Activated T-cell treated with anti-CD3 and anti-CD28 coated beads for 24 hours (primary cell): ENCODE results near the gene AGR2.
"Not testable (repeated sequence)": the region's sequence is repeated elsewhere in the genome, so short reads cannot be mapped to it uniquely, and the experiment has no call there.

ENCODE experiments used
- DNase-seq: peaks from one replicate; pipeline ENCODE4 v3.0.0-alpha.2; 2020; ENCODE audit warnings: low read depth

Gene AGR2

DNA sequence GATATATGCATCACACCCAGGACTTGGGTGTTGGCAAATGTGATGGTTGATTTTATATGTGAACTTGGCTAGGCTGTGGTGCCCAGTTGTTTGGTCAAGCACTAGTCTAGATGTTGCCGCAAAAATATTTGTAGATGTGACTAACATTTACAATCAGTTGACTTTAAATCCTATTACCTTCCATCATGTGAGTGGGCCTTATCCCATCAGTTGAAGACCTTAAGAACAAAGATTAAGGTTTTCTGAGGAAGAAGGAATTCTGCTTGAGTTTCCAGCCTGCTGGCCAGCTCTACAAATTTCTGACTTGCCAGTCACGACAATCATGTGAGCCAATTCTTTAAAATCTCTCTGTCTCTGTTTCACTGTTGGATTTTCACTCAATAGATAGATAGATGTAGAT, 30.9 kb downstream of the AGR2 start:
- DNase-seq: no peak

DNA sequence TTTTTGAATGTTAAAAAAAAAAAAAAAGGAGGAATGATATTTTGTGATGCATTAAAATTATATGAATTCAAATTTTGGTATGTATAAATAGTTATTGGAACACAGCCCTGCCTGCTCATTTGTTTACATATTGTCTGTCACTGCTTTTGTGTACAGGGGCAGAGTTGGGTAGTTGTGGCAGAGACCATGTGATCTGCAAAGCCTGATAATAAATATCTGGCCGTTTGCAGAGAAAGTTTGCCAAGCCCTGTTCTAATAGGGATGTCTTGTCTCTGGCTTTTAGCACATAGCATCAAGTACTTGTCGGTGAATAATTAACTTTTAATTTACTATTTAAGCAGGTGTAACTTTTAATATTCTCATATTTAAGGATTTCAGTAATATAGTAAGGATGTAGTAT, 31.5 kb downstream of the AGR2 start:
- no peak for DNase-seq

DNA sequence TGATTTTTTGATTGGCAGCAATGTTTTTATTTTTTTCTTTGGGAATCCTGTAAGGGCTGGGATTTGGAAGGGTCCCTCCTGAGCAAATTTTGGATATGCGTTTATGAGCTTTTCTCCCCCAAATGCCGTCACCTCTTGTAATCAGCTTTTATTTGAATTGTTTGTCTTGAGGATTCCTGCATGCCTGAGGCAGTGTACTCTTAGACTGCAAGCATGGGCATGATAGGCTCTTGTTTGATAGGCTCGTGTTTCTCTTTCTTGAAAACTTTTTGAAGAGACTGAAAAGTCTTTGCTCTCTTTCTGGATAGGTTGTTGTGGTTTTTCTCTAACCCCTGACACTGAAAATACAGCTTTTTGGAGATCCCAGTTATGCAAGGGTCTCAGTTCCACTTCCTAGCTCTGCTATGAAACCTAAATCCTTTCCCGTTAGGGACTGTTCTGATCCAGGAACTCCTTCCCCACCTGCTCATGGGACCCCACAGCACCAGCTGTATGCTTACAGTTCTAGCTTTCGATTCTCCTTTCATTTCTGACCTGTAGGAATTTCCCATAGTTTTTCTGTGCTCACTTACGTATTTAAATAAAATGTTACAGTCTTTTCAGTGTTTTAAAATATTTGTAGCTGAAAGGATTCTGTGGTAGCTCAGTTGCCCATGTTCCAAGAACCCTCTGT, 34.0 kb downstream of the AGR2 start:
- no peak for DNase-seq

DNA sequence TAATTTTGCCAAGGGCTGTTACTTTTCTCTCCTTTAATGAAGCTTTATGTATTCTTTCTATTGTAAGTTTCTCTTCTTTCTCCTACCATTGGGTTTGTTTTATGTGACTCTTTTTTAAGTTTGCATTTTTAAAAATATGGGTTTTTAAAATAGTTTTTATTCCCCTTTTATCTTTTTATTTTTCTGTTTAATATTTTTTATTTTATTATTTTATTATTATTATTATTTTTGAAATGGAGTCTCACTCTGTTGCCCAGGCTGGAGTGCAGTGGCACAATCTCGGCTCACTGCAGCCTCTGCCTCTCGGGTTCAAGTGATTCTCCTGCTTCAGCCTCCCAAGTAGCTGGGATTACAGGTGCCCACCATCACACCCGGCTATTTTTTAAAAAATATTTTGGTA, 34.8 kb downstream of the AGR2 start:
- DNase-seq: not testable (repeated sequence)

DNA sequence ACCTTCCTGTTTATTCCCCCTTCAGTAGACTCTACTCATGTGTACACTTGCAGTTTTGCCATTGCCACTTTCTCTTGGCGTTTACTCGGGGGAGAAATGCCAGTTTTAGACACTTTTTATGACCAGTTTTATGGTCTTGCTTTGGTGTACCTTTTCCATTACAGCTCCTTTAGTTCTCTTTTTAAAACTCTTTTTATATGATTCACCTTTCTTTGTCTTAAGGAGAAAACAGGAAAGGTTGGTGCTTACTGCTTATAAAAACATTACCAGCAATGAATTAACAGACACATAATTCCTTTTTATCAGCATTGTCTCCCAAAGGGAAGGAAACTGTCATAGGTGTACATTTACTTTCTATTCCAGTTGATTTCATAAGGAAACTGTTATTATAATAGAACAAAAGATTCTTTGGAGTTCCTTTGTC, 39.4 kb downstream of the AGR2 start:
- DNase-seq: no peak

DNA sequence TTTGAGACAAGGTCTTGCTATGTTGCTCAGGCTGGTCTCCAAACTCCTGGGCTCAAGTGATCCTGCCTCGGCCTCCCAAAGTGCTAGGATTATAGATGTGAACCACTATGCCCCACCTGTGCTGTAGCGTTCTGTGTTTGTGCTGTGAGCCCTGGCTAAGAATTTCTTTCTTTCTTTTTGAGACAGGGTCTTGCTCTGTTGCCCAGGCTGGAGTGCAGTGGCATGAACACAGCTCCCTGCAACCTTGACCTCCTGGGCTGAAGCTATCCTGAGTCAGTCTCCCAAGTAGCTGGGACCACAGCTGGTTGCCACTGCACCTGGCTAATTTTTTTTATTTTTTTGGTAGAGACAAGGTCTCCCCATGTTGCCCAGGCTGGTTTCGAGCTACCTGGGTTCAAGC, 39.9 kb downstream of the AGR2 start:
- no peak for DNase-seq

DNA sequence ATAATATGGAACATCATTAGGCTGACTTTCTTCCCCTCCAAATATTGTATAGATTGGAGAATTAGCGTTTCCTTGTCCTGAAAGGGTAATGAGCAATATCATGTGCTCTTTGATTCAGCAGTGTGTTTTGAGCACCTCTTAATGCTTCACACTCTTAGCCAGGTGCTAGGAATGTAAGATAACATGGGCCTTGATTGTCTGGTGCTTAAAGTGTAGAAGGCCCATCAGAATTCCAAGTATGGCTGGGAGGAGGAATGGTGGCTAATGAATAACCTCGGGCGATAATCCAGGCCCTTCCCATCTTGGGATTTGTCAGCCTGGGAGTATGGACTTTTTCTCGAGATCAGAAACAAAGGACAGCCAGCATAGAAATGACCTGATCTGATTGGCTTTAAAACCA, 42.6 kb downstream of the AGR2 start:
- DNase-seq: no peak

DNA sequence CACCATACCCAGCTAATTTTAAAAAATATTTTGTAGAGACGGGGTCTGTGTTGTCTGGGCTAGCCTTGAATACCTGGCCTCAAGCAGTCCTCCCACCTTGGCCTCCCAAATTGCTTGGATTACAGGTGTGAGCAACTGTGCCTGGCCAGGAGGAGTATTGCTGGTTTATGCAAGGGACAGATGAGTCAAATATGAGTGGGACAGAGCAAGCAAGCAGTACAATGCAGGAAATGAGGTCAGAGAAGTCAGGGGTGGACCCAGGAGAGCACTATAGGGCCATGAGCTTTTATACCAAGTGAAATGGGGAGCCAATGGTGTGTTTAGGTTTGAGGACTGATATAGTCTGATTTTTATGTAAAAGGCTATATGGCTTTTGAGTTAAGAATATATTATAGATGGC, 45.0 kb downstream of the AGR2 start:
- no peak for DNase-seq

DNA sequence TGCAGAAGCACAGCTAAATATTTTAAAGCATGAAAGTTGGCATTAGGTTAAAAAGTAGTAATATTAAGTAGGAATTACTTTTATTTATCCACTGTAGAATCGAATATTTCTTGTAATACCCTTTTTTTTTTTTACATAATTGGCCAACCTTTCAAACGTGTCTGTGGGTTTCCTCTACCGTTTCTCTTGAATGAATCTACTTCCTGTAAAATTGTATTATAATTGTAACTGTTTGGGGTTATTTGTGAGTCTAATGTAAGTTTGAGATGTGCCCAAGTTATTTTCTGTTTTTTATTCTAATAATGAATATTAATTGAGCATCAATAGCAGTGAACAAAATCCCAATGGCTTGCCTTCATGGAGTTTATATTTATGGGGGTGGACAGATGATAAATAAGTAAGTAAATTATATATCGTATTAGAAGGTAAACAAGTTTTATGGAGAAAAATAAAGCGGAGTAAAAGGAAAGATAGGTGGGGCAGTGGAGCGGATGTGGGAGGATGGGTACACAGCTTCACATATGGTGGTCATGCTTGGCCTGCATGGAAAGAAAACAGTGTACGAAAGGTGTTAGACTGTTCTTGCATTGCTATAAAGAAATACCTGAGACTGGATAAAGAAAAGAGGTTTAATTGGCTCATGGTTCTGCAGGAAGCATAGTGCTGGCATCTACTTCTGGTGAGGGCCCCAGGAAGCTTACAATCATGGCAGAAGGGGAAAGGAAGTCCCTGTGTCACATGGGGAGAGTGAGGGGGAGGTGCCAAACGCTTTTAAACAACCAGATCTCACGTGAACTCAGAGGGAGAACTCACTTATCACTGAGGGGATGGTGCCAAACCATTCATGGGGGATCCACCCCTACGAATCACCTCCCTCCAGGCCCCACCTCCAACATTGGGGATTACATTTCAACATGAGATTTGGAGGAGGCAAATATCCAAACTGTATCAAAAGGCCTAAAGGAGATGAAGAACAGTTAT, 45.9 kb downstream of the AGR2 start:
- DNase-seq: no peak

DNA sequence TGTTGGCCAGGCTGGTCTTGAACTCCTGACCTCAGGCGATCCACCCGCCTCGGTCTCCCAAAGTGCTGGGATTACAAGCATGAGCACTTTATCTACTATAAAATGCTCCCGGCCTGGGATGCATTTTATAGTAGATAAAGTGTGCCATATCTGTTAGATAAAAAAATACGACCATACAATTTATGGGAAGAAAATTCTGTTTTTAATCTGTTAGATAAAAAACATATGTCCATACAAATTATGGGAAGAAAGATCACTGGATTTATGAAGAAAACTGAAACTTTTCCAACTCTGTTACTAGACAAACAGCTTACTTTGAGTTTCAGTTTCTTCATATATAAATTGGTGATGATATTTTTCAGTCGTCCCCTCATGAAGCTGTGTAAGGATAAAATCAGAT, 46.8 kb downstream of the AGR2 start:
- no peak for DNase-seq

DNA sequence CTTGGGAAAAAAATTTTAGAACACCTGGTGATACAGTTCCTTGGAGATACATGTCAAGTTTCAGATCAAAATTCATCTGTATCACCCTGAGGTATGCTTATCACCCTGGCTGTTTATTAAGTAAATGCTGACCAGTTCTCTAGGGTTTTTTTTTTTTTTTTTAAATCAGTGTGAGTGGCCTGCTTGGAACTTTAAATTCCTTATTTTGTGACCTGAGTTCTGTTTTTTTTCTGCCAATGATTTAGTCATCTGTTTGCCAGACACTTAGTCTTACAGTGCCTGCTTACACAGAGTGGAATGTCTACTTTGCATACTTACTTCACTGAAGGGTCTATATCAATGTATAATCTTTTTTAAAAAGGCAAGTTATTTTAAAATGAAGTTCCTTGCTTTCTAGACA, 49.4 kb downstream of the AGR2 start:
- no peak for DNase-seq

DNA sequence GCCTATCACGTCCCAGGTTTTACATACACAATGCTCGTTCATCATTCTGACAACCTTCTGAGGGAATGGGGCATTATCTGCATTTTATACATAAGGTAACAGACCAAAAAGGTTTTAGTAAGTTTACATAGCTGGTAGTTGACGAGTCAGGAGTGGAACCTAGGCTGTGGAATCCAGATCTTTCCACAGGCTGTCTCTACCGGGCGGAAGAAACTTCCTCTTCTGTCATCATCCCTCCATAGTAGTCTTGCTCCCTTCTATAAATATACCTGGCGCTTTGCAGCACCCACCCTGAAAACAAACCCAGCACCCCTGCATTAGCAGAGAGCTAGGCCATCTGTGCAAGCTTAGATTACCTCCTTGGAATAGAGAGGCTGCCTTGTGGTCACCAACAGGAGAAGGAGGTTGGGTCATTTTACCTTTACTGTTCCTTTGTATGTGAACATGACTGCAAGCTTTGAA, 49.9 kb downstream of the AGR2 start:
- DNase-seq: no peak

DNA sequence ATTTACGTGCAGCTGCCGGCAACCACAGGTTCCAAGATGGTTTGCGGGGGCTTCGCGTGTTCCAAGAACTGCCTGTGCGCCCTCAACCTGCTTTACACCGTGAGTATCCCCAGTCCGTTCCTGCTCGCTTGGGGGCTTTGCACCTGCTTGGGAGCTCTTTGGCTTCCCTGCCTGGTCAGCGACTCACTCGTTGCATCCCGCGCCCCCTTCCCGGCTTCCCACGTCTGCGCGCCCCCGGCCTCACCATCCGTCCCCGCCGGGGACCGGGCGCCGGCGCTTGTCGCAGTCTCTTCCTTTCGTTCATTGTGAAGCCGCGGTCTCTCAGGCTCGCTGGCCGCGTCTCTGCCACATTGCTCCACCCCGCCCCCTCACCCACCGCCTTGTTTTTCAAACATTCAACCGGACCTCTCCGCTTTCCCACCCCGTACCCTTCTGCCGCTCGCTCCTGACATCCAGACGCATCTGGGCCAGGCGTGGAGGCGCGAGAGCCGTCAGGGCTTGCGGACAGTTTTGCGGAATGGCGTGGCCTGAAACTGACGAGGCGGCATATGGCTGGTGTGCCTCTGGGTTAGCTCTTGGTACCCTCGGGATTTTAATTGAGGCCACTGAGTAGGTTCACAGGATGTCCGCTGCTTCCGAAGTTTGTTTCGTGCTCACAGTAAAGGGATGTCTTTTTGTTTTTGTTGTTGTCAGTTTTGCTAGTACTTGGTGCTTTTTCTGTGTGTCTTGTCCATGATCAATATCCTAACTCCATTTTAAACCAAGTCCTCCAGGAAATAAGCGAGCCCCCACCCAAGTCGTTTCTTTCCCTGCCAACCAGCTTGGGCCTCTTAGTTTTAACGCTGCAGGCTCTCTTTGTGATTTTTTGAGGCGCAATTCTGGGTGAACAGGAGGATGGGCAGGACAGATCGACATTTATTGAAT, 50.6 kb downstream of the AGR2 start:
- DNase-seq: no peak

DNA sequence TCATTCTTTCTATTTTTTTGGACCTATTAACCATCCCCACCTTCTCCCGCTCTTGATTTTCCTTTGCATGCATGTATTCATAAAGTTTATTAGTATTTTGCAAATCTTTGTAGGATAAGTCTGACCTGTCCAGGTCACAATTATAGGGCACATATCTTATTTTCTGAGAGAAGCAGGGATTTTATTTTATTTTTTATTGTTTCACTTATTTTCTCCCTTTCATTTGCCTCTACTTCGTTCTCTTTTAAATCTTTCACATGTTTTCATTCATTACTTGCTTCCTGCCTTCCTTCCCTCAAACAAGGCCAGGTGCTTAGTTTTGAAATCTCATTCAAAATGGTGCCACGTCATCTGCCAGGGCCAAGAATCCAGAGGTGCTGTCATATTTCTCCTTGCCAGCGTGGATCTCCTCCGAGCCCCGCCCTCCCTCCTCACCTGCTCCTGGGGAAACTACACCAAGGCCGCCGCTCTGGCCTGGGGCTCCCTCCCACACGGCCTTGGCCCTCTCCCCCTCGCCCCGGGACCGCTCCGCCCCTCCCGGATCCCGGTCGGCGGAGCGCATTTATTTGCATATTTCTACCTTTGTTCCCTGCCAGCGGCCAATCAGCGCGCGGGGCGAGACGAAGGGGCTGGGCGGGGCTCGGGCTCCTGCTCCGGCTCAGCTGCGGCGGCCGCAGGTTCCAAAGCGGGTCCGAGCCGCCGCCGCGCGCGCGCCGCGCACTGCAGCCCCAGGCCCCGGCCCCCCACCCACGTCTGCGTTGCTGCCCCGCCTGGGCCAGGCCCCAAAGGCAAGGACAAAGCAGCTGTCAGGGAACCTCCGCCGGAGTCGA, 51.5 kb downstream of the AGR2 start, which contains the start of gene TSPAN13:
TSS of gene TSPAN13 (plus strand) at position 654 of the 830 bp plus-strand sequence. CDS start 213 bp downstream, outside the sequence.
- DNase-seq: peak; percentile 26

DNA sequence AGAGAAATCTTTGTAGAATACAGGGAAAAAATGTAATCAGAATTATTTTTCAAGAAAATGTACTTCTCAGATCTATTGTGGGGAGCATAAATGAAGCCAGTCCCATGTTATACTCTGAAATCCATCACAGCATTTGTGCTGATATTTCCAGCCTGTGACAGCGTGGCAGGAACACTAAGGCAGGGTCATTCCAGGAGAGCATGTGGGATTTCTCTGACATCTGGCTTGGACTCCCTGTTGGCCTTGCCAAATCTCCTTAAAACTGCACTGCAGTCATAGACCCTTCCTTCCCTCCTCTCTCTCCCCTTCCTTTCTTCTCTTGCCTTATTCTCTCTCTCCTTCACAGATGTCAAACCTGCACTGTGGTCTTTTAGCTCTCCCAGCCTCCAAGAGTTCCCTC, 57.7 kb downstream of the AGR2 start:
- no peak for DNase-seq

DNA sequence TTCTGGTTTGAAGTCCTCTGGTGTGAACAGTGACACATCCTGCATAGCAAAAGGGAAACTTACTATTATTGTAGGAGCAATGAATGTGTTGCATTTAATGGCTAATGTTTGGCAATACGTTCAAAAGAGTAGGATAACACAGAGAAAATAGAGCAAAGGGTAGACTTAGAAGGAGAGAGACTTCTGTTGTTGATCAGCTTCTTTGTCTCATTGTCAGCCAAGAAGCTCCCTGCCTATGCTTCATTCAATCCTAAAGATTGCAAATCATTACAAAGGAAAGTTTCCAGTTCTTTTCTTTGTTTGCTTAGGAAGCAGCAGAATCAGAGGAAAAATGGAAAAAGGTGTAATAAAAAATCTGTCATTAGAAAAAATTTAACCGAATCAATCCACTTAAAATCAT, 59.2 kb downstream of the AGR2 start:
- DNase-seq: no peak

DNA sequence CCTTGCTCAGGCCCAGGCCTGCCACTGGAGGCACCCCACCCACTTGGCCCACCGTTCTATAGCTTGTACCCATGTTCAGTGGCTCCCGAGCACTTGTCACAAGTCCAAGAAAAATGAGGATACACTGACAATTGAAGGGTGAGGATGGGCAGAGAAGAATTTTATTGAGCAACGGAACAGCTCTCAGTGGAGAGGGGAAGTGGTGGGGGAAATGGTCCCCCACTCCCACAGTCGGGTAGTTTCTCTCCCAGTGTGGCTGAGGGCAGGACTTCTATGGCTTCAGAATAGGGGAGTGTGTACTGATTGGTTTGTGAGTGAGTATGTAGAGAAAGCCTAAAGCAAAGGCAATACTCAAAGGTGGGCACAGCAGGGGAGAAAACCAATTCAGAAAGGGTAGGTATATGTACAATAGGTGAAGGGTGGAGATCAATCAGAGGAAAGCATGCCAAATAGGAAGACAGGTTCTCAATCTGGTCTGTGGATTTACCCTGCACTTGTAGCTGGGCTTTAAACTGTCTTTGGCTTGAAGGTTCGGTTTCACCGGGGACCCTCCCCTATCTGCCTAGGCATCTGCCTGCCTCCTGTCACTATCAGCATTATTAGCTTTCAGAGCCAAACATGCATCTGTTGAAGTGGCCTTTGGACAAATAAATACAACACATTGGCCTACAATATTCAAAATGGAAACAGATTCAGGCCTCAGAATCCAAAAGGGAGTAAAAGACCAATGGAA, 60.1 kb downstream of the AGR2 start:
- DNase-seq: no peak

DNA sequence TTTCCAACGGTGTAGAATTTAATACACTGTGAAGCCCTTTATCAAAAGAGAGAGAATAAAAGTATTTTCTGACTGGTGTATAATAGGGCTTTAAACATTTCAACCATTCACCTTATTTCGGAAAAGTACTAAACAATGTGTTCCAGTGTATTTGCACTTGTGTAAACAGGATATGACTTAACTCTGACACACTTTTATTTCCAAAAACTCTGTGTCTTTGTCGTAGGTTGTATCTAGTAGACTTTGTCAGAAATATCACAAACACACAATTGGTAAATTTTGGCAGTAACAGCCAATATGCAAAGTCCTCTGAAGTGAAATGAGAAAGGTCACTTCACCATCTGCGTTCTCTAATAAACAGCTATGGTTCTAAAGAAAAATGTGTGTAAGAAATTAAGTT, 61.6 kb downstream of the AGR2 start:
- no peak for DNase-seq

DNA sequence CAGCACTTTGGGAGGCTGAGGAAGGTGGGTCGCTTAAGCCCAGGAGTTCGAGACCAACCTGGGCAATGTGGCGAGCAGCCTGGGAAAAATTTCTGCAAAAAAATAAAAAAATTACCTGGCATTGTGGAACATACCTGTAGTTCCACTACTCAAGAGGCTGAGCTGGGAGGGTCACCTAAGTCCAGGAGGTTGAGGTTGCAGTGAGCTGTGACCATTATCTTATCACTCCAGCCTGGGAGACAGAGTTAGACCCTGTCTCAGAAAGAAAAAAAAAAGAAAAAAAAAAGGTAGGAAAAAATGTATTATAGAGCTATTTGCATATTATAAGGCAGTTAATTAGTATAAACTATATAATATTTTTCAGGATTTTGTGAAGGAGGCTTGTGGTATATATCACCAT, 62.3 kb downstream of the AGR2 start:
- DNase-seq: no peak
